Measurements from ENCODE around the gene IBA57.
A peak's percentile ranks its signal among the peaks of the same experiment; 100 is the strongest.

- TF ChIP-seq, protein P1, sequence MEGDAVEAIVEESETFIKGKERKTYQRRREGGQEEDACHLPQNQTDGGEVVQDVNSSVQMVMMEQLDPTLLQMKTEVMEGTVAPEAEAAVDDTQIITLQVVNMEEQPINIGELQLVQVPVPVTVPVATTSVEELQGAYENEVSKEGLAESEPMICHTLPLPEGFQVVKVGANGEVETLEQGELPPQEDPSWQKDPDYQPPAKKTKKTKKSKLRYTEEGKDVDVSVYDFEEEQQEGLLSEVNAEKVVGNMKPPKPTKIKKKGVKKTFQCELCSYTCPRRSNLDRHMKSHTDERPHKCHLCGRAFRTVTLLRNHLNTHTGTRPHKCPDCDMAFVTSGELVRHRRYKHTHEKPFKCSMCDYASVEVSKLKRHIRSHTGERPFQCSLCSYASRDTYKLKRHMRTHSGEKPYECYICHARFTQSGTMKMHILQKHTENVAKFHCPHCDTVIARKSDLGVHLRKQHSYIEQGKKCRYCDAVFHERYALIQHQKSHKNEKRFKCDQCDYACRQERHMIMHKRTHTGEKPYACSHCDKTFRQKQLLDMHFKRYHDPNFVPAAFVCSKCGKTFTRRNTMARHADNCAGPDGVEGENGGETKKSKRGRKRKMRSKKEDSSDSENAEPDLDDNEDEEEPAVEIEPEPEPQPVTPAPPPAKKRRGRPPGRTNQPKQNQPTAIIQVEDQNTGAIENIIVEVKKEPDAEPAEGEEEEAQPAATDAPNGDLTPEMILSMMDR (optimal IDR thresholded peaks at IDR 0.05 in 1 of 3, IDR thresholded peaks at IDR 0.05 in 1 of 3, conservative IDR thresholded peaks at IDR 0.05 in 1 of 3; ENCODE audit: extremely low read depth in 1 of 3, insufficient read depth in 2 of 3, low read length in 3 of 3), result peak in 2 of 3 experiments; percentile 19 to 34
- no peak for TF ChIP-seq EZH2 (IDR thresholded peaks at IDR 0.05; ENCODE audit: low read length)
These were observed 749 bp downstream of the IBA57 start for GRCh38 chr1:228166170-228166936.

Measured in keratinocyte (primary cell).